Keratinocyte (primary cell): ENCODE results near the gene OR9A2. TPM values are rescaled to one million over a fixed set of nuclear protein-coding genes. Genes with fewer than 3 reads are reported as not detected.

ENCODE experiments used
- DNase-seq: peaks from one replicate; pipeline ENCODE4 v3.0.0-alpha.2; 2011; ENCODE audit warnings: low read depth, missing footprints, low spot score
- FAIRE-seq: peaks from 2 replicates; lab custom pipeline; 2011; peaks lifted over from hg19 to GRCh38; lab: Jason Lieb, UNC
- H2AFZ ChIP-seq: 2 replicates; pipeline ENCODE4 v1.6.0; 2012; ENCODE audit warnings: low read length, control low read depth, inconsistent platforms; ENCODE audit not compliant: control insufficient read depth
- H3K27ac ChIP-seq: 2 replicates; pipeline ENCODE4 v1.5.1; 2011; ENCODE audit warnings: low read length; ENCODE audit not compliant: control insufficient read depth, insufficient read depth
- H3K27me3 ChIP-seq: 3 replicates; pipeline ENCODE4 v1.6.0; 2011; ENCODE audit warnings: low read length; ENCODE audit not compliant: control insufficient read depth, insufficient read depth; ENCODE audit errors: extremely low read depth
- H3K36me3 ChIP-seq, 2 experiments: 2 replicates in 1 of 2; 3 replicates in 1 of 2; pipeline ENCODE4 v1.5.1; 2011; ENCODE audit warnings: low read length in 2 of 2, mild to moderate bottlenecking in 1 of 2; ENCODE audit not compliant: control insufficient read depth in 2 of 2, insufficient read depth in 2 of 2; ENCODE audit errors: extremely low read depth in 1 of 2
- H3K4me1 ChIP-seq: 3 replicates; pipeline ENCODE4 v1.5.1; 2011; ENCODE audit warnings: low read length; ENCODE audit not compliant: control insufficient read depth, insufficient read depth; ENCODE audit errors: extremely low read depth
- H3K4me2 ChIP-seq: 3 replicates; pipeline ENCODE4 v1.6.0; 2011; ENCODE audit warnings: low read depth, low read length; ENCODE audit not compliant: control insufficient read depth, insufficient read depth; ENCODE audit errors: extremely low read depth
- H3K4me3 ChIP-seq, 3 experiments: fragments of 200-600 bp in 1 of 3; sonication (generic) in 1 of 3; 2 replicates in 2 of 3; 3 replicates in 1 of 3; pipeline ENCODE4 v1.5.1; 2011 to 2016; ENCODE audit warnings: low read length in 3 of 3, mild to moderate bottlenecking in 3 of 3, control low read depth in 2 of 3, inconsistent platforms in 1 of 3, low read depth in 1 of 3, mixed read lengths in 1 of 3, mixed run types in 1 of 3, moderate library complexity in 1 of 3; ENCODE audit not compliant: control insufficient read depth in 2 of 3, insufficient read depth in 2 of 3; ENCODE audit errors: extremely low read depth in 1 of 3
- H3K79me2 ChIP-seq: 2 replicates; pipeline ENCODE4 v1.6.0; 2012; ENCODE audit warnings: low read length; ENCODE audit not compliant: control insufficient read depth, insufficient read depth
- H3K9ac ChIP-seq: 3 replicates; pipeline ENCODE4 v1.6.0; 2011; ENCODE audit warnings: low read length; ENCODE audit not compliant: control insufficient read depth, insufficient read depth; ENCODE audit errors: extremely low read depth
- H3K9me1 ChIP-seq: 3 replicates; pipeline ENCODE4 v1.6.0; 2011; ENCODE audit warnings: low read length; ENCODE audit not compliant: control insufficient read depth, insufficient read depth; ENCODE audit errors: extremely low read depth
- H3K9me3 ChIP-seq: 2 replicates; pipeline ENCODE4 v1.5.1; 2012; ENCODE audit warnings: low read depth, low read length; ENCODE audit not compliant: control insufficient read depth
- H4K20me1 ChIP-seq: 3 replicates; pipeline ENCODE4 v1.6.0; 2011; ENCODE audit warnings: low read length; ENCODE audit not compliant: control insufficient read depth, insufficient read depth; ENCODE audit errors: extremely low read depth
- CTCF ChIP-seq, 3 experiments: IDR thresholded peaks in 1 of 3; conservative IDR thresholded peaks in 1 of 3; optimal IDR thresholded peaks in 1 of 3; 2 replicates in 2 of 3; 3 replicates in 1 of 3; pipeline versions ENCODE3 to v1.5.1; 2011; ENCODE audit warnings: low read length in 3 of 3, mild to moderate bottlenecking in 3 of 3, moderate library complexity in 2 of 3, control low read depth in 1 of 3, inconsistent platforms in 1 of 3; ENCODE audit not compliant: insufficient read depth in 2 of 3; ENCODE audit errors: extremely low read depth in 1 of 3
- EZH2 ChIP-seq: IDR thresholded peaks from one replicate; pipeline ENCODE4 v1.6.1; 2012; ENCODE audit warnings: inconsistent platforms, mild to moderate bottlenecking, low read length, moderate library complexity
- dilution Hi-C: fragments of 300-500 bp; cut with MboI; formaldehyde crosslinking; loops from one replicate; pipeline ENCODE4 v1.7.0; 2020; ENCODE audit warnings: low sequenced_read_pairs; ENCODE audit not compliant: extremely low pct_ligation_motif_present
- polyA plus RNA-seq, 5 experiments: library from polyadenylated mRNA; depleted of rRNA in 3 of 5; stranded (reverse) in 3 of 5; stranded (forward) in 1 of 5; unstranded in 1 of 5; fragments of >200 nt; gene quantifications; 1 replicate in 1 of 5; 2 replicates in 3 of 5; 3 replicates in 1 of 5; pipeline versions ENCODE4 v1.2.1 to v1.2.3, GENCODE V29; 2011 to 2012; ENCODE audit warnings: missing spikeins in 2 of 5, low read depth in 1 of 5, low replicate concordance in 1 of 5

Gene OR9A2
- polyA plus RNA-seq, 1 donor (not counting 4 experiments of a cell fraction or from before 2014, with no cell fraction given): not detected

- DNase-seq: no peak
- Histone ChIP-seq H3K36me3 (no peaks in the 10 kb centered on the region), H4K20me1 (no peaks in the 10 kb centered on the region), H2AFZ (no peak overlapping the region), H3K4me2 (no peak overlapping the region), H3K9me1 (no peaks in the 10 kb centered on the region), H3K27me3 (no peaks in the 10 kb centered on the region), H3K4me1 (no peaks in the 10 kb centered on the region), H3K27ac (no peak overlapping the region), H3K4me3 (no peak overlapping the region), H3K79me2 (no peaks in the 10 kb centered on the region), H3K9ac (no peak overlapping the region), H3K9me3 (no peaks in the 10 kb centered on the region)
- TF ChIP-seq EZH2 (no peak), CTCF (optimal IDR thresholded peaks at IDR 0.05 in 1 of 3, IDR thresholded peaks at IDR 0.05 in 1 of 3, conservative IDR thresholded peaks at IDR 0.05 in 1 of 3; ENCODE audit: extremely low read depth in 1 of 3, insufficient read depth in 2 of 3, low read length in 3 of 3) (no peak)
- dilution Hi-C loops: no loop called here
- FAIRE-seq: no peak
Measured at GRCh38 chr7:143047326-143047725, 20.4 kb upstream of the OR9A2 start.

- Histone ChIP-seq H2AFZ (no peak overlapping the region), H3K9me3 (no peaks in the 10 kb centered on the region), H3K27me3 (no peaks in the 10 kb centered on the region), H3K36me3 (no peaks in the 10 kb centered on the region), H3K4me2 (no peak overlapping the region), H3K79me2 (no peaks in the 10 kb centered on the region), H4K20me1 (no peaks in the 10 kb centered on the region), H3K27ac (no peak overlapping the region), H3K4me3 (no peak overlapping the region), H3K4me1 (no peaks in the 10 kb centered on the region), H3K9ac (no peak overlapping the region), H3K9me1 (no peaks in the 10 kb centered on the region)
- no peak for TF ChIP-seq EZH2
- TF ChIP-seq CTCF (optimal IDR thresholded peaks at IDR 0.05 in 1 of 3, IDR thresholded peaks at IDR 0.05 in 1 of 3, conservative IDR thresholded peaks at IDR 0.05 in 1 of 3; ENCODE audit: extremely low read depth in 1 of 3, insufficient read depth in 2 of 3, low read length in 3 of 3): no peak
- dilution Hi-C loops: no loop called here
- FAIRE-seq (no peak), DNase-seq (no peak)
Measured at GRCh38 chr7:143046426-143046851, 19.5 kb upstream of the OR9A2 start.
